GM23338 (cell line): ENCODE results near the gene TRIM52. TPM values are rescaled to one million over a fixed set of nuclear protein-coding genes. Genes with fewer than 3 reads are reported as not detected.

Experiments used
- ATAC-seq: fragments of 200-7000 bp; cut with Tn5 transposase; 3 replicates; pipeline ENCODE4 v1.9.1; 2020
- DNase-seq: peaks from one replicate; pipeline ENCODE4 v3.0.0-alpha.2; 2015; ENCODE audit warnings: low spot score
- H2AFZ ChIP-seq: fragments of 200-600 bp; sonication (generic); 2 replicates; pipeline ENCODE4 v1.8.0; 2016; ENCODE audit warnings: antibody characterized with exemption, mild to moderate bottlenecking, moderate library complexity
- H3F3A ChIP-seq: fragments of 200-600 bp; sonication (generic); replicated peaks from 2 replicates; pipeline ENCODE4 v1.8.0; 2017; ENCODE audit warnings: antibody characterized with exemption, mixed run types, low read depth
- H3K27ac ChIP-seq: fragments of 200-600 bp; sonication (generic); 2 replicates; pipeline ENCODE4 v1.6.1; 2016; ENCODE audit warnings: low read depth
- H3K27me3 ChIP-seq: fragments of 200-600 bp; sonication (generic); 2 replicates; pipeline ENCODE4 v1.8.0; 2016; ENCODE audit warnings: mild to moderate bottlenecking, mixed run types, moderate library complexity; ENCODE audit not compliant: insufficient read depth
- H3K36me3 ChIP-seq: fragments of 200-600 bp; sonication (generic); 2 replicates; pipeline ENCODE4 v1.8.0; 2016; ENCODE audit warnings: mild to moderate bottlenecking; ENCODE audit not compliant: insufficient read depth
- H3K4me1 ChIP-seq: fragments of 200-600 bp; sonication (generic); 2 replicates; pipeline ENCODE4 v1.8.0; 2016; ENCODE audit warnings: mild to moderate bottlenecking, moderate library complexity; ENCODE audit not compliant: insufficient read depth
- H3K4me2 ChIP-seq: fragments of 200-600 bp; sonication (generic); 2 replicates; pipeline ENCODE4 v1.7.1; 2017; ENCODE audit warnings: mixed run types
- H3K4me3 ChIP-seq: fragments of 200-600 bp; sonication (generic); 2 replicates; pipeline ENCODE4 v1.6.1; 2016; ENCODE audit warnings: mixed run types
- H3K79me2 ChIP-seq: fragments of 200-600 bp; sonication (generic); replicated peaks from 2 replicates; pipeline ENCODE4 v1.8.0; 2017; ENCODE audit warnings: mild to moderate bottlenecking; ENCODE audit not compliant: insufficient read depth
- H3K9me2 ChIP-seq: fragments of 200-600 bp; sonication (generic); 2 replicates; pipeline ENCODE4 v1.8.0; 2017; ENCODE audit not compliant: insufficient read depth
- H4K20me1 ChIP-seq: fragments of 200-600 bp; sonication (generic); replicated peaks from 2 replicates; pipeline ENCODE4 v1.8.0; 2017; ENCODE audit warnings: mild to moderate bottlenecking; ENCODE audit not compliant: insufficient read depth
- H3K27ac Mint-ChIP-seq: 2 replicates; pipeline ENCODE4 v1.8.0; 2020; ENCODE audit warnings: inconsistent platforms, mild to moderate bottlenecking, moderate library complexity, mixed read lengths
- H3K27me3 Mint-ChIP-seq: 3 replicates; pipeline ENCODE4 v1.8.0; 2022; ENCODE audit warnings: low read depth, mild to moderate bottlenecking, moderate library complexity, mixed read lengths, inconsistent platforms; ENCODE audit not compliant: insufficient read depth, poor library complexity
- H3K36me3 Mint-ChIP-seq: 3 replicates; pipeline ENCODE4 v1.8.0; 2021; ENCODE audit warnings: low read depth, mild to moderate bottlenecking, inconsistent platforms, moderate library complexity, mixed read lengths
- H3K4me1 Mint-ChIP-seq: 3 replicates; pipeline ENCODE4 v1.8.0; 2020; ENCODE audit warnings: mild to moderate bottlenecking, inconsistent platforms, mixed read lengths
- H3K4me3 Mint-ChIP-seq: 3 replicates; pipeline ENCODE4 v1.8.0; 2021; ENCODE audit warnings: moderate library complexity, mild to moderate bottlenecking, inconsistent platforms, mixed read lengths
- H3K9me3 Mint-ChIP-seq: 3 replicates; pipeline ENCODE4 v1.8.0; 2020; ENCODE audit warnings: moderate library complexity, mild to moderate bottlenecking, inconsistent platforms, mixed read lengths
- CREB1 ChIP-seq: fragments of 250-450 bp; sonication (Bioruptor Pico); IDR thresholded peaks from 2 replicates; pipeline ENCODE4 v1.5.0; 2020; ENCODE audit warnings: low read depth, mild to moderate bottlenecking, moderate library complexity
- ETS1 ChIP-seq: IDR thresholded peaks from 2 replicates; pipeline ENCODE4 v1.6.1; 2016; ENCODE audit warnings: antibody characterized with exemption
- EZH2 ChIP-seq: fragments of 200-600 bp; sonication (generic); IDR thresholded peaks from one replicate; pipeline ENCODE4 v1.8.0; 2017; ENCODE audit warnings: antibody characterized with exemption, mild to moderate bottlenecking, low read depth; ENCODE audit not compliant: unreplicated experiment
- EZH2phosphoT487 ChIP-seq: fragments of 200-600 bp; sonication (generic); IDR thresholded peaks from one replicate; pipeline ENCODE4 v1.8.1; 2018; ENCODE audit warnings: antibody characterized with exemption; ENCODE audit not compliant: unreplicated experiment
- JUNB ChIP-seq: IDR thresholded peaks from one replicate; pipeline ENCODE4 v1.6.1; 2016; ENCODE audit warnings: antibody characterized with exemption; ENCODE audit not compliant: unreplicated experiment
- NANOG ChIP-seq: IDR thresholded peaks from 2 replicates; pipeline ENCODE4 v1.6.1; 2016; ENCODE audit warnings: antibody characterized with exemption, borderline replicate concordance
- POLR2AphosphoS5 ChIP-seq: IDR thresholded peaks from 2 replicates; pipeline ENCODE4 v1.6.1; 2016; ENCODE audit warnings: antibody characterized with exemption, low read depth
- REST ChIP-seq: IDR thresholded peaks from one replicate; pipeline ENCODE4 v1.6.1; 2018; ENCODE audit warnings: antibody characterized with exemption; ENCODE audit not compliant: unreplicated experiment
- STAT1 ChIP-seq: IDR thresholded peaks from one replicate; pipeline ENCODE4 v1.6.1; 2016; ENCODE audit warnings: antibody characterized with exemption; ENCODE audit not compliant: unreplicated experiment
- ZNF114 ChIP-seq: fragments of 250-450 bp; sonication (Bioruptor Pico); IDR thresholded peaks from 2 replicates; pipeline ENCODE4 v1.5.0; 2020; ENCODE audit warnings: mild to moderate bottlenecking, moderate library complexity
- ZNF331 ChIP-seq: fragments of 250-450 bp; sonication (Bioruptor Pico); IDR thresholded peaks from 2 replicates; pipeline ENCODE4 v1.5.0; 2020; ENCODE audit warnings: low read depth, mild to moderate bottlenecking, moderate library complexity
- ZNF462 ChIP-seq: fragments of 250-450 bp; sonication (Bioruptor Pico); IDR thresholded peaks from 2 replicates; pipeline ENCODE4 v1.5.0; 2020; ENCODE audit warnings: mild to moderate bottlenecking, moderate library complexity
- polyA plus RNA-seq: library from polyadenylated mRNA; unstranded; fragments of >200 nt; fragmentation: Nextera tagmentation; extraction: Ambion mirVana; gene quantifications from 2 replicates; pipeline ENCODE4 v1.2.1, GENCODE V29; 2016
- total RNA-seq: library from RNA; depleted of rRNA; stranded (reverse); fragments of >200 nt; shearing (Covaris generic); gene quantifications from 2 replicates; pipeline ENCODE4 v1.2.3, GENCODE V29; 2014
- TF ChIP-seq, protein P1 (sequence below), 2 experiments: fragments of 200-600 bp in 1 of 2; sonication (generic) in 1 of 2; conservative IDR thresholded peaks; 2 replicates each; pipeline versions ENCODE4 v1.5.1 to v1.6.1; 2016 to 2017; ENCODE audit warnings: antibody characterized with exemption in 2 of 2, low read depth in 2 of 2, mild to moderate bottlenecking in 2 of 2, moderate library complexity in 1 of 2

Gene TRIM52
- total and polyA plus RNA-seq, 2 experiments from 2014 or later, result 6.2 to 8.1 TPM

GRCh38 chr5:181235323-181235688, 25.6 kb downstream of the TRIM52 start:
- peaks cover 25% of the 10 kb centered on the region for H3K4me1 Mint-ChIP-seq

More at GRCh38 chr5:181235323-181235688, 25.6 kb downstream of the TRIM52 start:
- H3K79me2 ChIP-seq, result peaks cover 23% of the 10 kb centered on the region
- H2AFZ ChIP-seq, result no peak overlapping the region
- H3K4me3 Mint-ChIP-seq, result no peak overlapping the region; the same call in 2 of the 3 replicates
- H3K27ac ChIP-seq, result peak overlapping the region; percentile 86
- H3K27me3 ChIP-seq, result no peaks in the 10 kb centered on the region
- peak overlapping the region; percentile 83 for H3K27ac Mint-ChIP-seq
- H3K4me2 ChIP-seq, result no peak overlapping the region
- no peaks in the 10 kb centered on the region for H3K9me2 ChIP-seq
- TF ChIP-seq STAT1 (no peak), POLR2AphosphoS5 (no peak; the same call in none of the 2 replicates), ZNF114 (CRISPR knock-in tag) (no peak), REST (no peak), JUNB (no peak), ZNF462 (CRISPR knock-in tag) (no peak), ZNF331 (no peak), ETS1 (no peak), EZH2phosphoT487 (no peak), CREB1 (CRISPR knock-in tag) (no peak), NANOG (no peak), EZH2 (no peak)
- TF ChIP-seq, protein P1, sequence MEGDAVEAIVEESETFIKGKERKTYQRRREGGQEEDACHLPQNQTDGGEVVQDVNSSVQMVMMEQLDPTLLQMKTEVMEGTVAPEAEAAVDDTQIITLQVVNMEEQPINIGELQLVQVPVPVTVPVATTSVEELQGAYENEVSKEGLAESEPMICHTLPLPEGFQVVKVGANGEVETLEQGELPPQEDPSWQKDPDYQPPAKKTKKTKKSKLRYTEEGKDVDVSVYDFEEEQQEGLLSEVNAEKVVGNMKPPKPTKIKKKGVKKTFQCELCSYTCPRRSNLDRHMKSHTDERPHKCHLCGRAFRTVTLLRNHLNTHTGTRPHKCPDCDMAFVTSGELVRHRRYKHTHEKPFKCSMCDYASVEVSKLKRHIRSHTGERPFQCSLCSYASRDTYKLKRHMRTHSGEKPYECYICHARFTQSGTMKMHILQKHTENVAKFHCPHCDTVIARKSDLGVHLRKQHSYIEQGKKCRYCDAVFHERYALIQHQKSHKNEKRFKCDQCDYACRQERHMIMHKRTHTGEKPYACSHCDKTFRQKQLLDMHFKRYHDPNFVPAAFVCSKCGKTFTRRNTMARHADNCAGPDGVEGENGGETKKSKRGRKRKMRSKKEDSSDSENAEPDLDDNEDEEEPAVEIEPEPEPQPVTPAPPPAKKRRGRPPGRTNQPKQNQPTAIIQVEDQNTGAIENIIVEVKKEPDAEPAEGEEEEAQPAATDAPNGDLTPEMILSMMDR (conservative IDR thresholded peaks at IDR 0.05; ENCODE audit: low read depth in 2 of 2), result no peak
- no peak overlapping the region for H3K4me3 ChIP-seq
- peaks cover 46% of the 10 kb centered on the region for H3K36me3 ChIP-seq
- no peak for DNase-seq
- peaks cover 58% of the 10 kb centered on the region for H3F3A ChIP-seq
- peak; percentile 37 for ATAC-seq
- peaks cover 6% of the 10 kb centered on the region; the same call in 1 of the 3 replicates for H3K9me3 Mint-ChIP-seq
- peaks cover 7% of the 10 kb centered on the region for H3K4me1 ChIP-seq
- H4K20me1 ChIP-seq, result peaks cover 45% of the 10 kb centered on the region
- peaks cover 86% of the 10 kb centered on the region for H3K36me3 Mint-ChIP-seq
- peaks cover 45% of the 10 kb centered on the region for H3K27me3 Mint-ChIP-seq
